ENCODE data around the gene ISCU.
"Not testable (repeated sequence)": the region's sequence is repeated elsewhere in the genome, so short reads cannot be mapped to it uniquely, and the experiment has no call there.

ISCU gene

GRCh38 chr12:108543652-108544051 lies 18.7 kb upstream of the ISCU start:
- H3K27me3 ChIP-seq (ENCODE audit: control insufficient read depth in 2 of 2, insufficient read depth in 2 of 2, low read length in 2 of 2): no peaks in the 10 kb centered on the region
- no peak overlapping the region for H3K9ac ChIP-seq (ENCODE audit: low read depth in 1 of 2, low read length in 2 of 2)
- H3K9me3 ChIP-seq (ENCODE audit: control insufficient read depth in 2 of 2, low read length in 2 of 2): no peaks in the 10 kb centered on the region
- H3K27ac ChIP-seq (ENCODE audit: low read depth in 2 of 2, low read length in 2 of 2): no peak overlapping the region
- H3K4me1 ChIP-seq (ENCODE audit: control insufficient read depth in 2 of 2, insufficient read depth in 2 of 2, low read length in 2 of 2): no peaks in the 10 kb centered on the region
- no peak overlapping the region for H3K4me3 ChIP-seq (ENCODE audit: low read length in 2 of 2)
- peaks cover 36 to 47% of the 10 kb centered on the region in 2 donors for H3K36me3 ChIP-seq (ENCODE audit: control insufficient read depth in 2 of 2, insufficient read depth in 2 of 2, low read length in 2 of 2)

GRCh38 chr12:108547686-108548085 lies 14.7 kb upstream of the ISCU start:
- H3K36me3 ChIP-seq (ENCODE audit: control insufficient read depth in 2 of 2, insufficient read depth in 2 of 2, low read length in 2 of 2): peaks cover 37 to 43% of the 10 kb centered on the region in 2 donors
- H3K27ac ChIP-seq (ENCODE audit: low read depth in 2 of 2, low read length in 2 of 2): no peak overlapping the region
- no peaks in the 10 kb centered on the region for H3K27me3 ChIP-seq (ENCODE audit: control insufficient read depth in 2 of 2, insufficient read depth in 2 of 2, low read length in 2 of 2)
- H3K4me3 ChIP-seq (ENCODE audit: low read length in 2 of 2): no peak overlapping the region
- H3K4me1 ChIP-seq (ENCODE audit: control insufficient read depth in 2 of 2, insufficient read depth in 2 of 2, low read length in 2 of 2): no peaks in the 10 kb centered on the region
- no peak overlapping the region for H3K9ac ChIP-seq (ENCODE audit: low read depth in 1 of 2, low read length in 2 of 2)
- no peaks in the 10 kb centered on the region for H3K9me3 ChIP-seq (ENCODE audit: control insufficient read depth in 2 of 2, low read length in 2 of 2)

GRCh38 chr12:108548954-108549521 lies 13.4 kb upstream of the ISCU start:
- Histone ChIP-seq H3K27me3 (ENCODE audit: control insufficient read depth in 2 of 2, insufficient read depth in 2 of 2, low read length in 2 of 2) (no peaks in the 10 kb centered on the region), H3K9me3 (ENCODE audit: control insufficient read depth in 2 of 2, low read length in 2 of 2) (no peaks in the 10 kb centered on the region), H3K9ac (ENCODE audit: low read depth in 1 of 2, low read length in 2 of 2) (no peak overlapping the region), H3K36me3 (ENCODE audit: control insufficient read depth in 2 of 2, insufficient read depth in 2 of 2, low read length in 2 of 2) (peaks cover 24 to 33% of the 10 kb centered on the region in 2 donors), H3K27ac (ENCODE audit: low read depth in 2 of 2, low read length in 2 of 2) (no peak overlapping the region), H3K4me3 (ENCODE audit: low read length in 2 of 2) (no peak overlapping the region), H3K4me1 (ENCODE audit: control insufficient read depth in 2 of 2, insufficient read depth in 2 of 2, low read length in 2 of 2) (no peaks in the 10 kb centered on the region)

- no peak overlapping the region for H3K4me3 ChIP-seq (ENCODE audit: low read length in 2 of 2)
- no peaks in the 10 kb centered on the region for H3K4me1 ChIP-seq (ENCODE audit: control insufficient read depth in 2 of 2, insufficient read depth in 2 of 2, low read length in 2 of 2)
- no peak overlapping the region for H3K9ac ChIP-seq (ENCODE audit: low read depth in 1 of 2, low read length in 2 of 2)
- peaks cover 9 to 23% of the 10 kb centered on the region in 2 donors for H3K36me3 ChIP-seq (ENCODE audit: control insufficient read depth in 2 of 2, insufficient read depth in 2 of 2, low read length in 2 of 2)
- H3K27ac ChIP-seq (ENCODE audit: low read depth in 2 of 2, low read length in 2 of 2): no peak overlapping the region
- H3K9me3 ChIP-seq (ENCODE audit: control insufficient read depth in 2 of 2, low read length in 2 of 2): no peaks in the 10 kb centered on the region
- no peaks in the 10 kb centered on the region for H3K27me3 ChIP-seq (ENCODE audit: control insufficient read depth in 2 of 2, insufficient read depth in 2 of 2, low read length in 2 of 2)
Measured at GRCh38 chr12:108551535-108551934, 10.9 kb upstream of the ISCU start.

GRCh38 chr12:108553799-108554198 lies 8.6 kb upstream of the ISCU start:
- Histone ChIP-seq H3K9me3 (ENCODE audit: control insufficient read depth in 2 of 2, low read length in 2 of 2) (no peaks in the 10 kb centered on the region), H3K27me3 (ENCODE audit: control insufficient read depth in 2 of 2, insufficient read depth in 2 of 2, low read length in 2 of 2) (no peaks in the 10 kb centered on the region), H3K27ac (ENCODE audit: low read depth in 2 of 2, low read length in 2 of 2) (no peak overlapping the region), H3K4me3 (ENCODE audit: low read length in 2 of 2) (no peak overlapping the region), H3K9ac (ENCODE audit: low read depth in 1 of 2, low read length in 2 of 2) (no peak overlapping the region), H3K36me3 (ENCODE audit: control insufficient read depth in 2 of 2, insufficient read depth in 2 of 2, low read length in 2 of 2) (peaks cover 2 to 10% of the 10 kb centered on the region in 2 donors), H3K4me1 (ENCODE audit: control insufficient read depth in 2 of 2, insufficient read depth in 2 of 2, low read length in 2 of 2) (peaks cover 3% of the 10 kb centered on the region in 2 donors)

- H3K27me3 ChIP-seq (ENCODE audit: control insufficient read depth in 2 of 2, insufficient read depth in 2 of 2, low read length in 2 of 2); H3K36me3 ChIP-seq (ENCODE audit: control insufficient read depth in 2 of 2, insufficient read depth in 2 of 2, low read length in 2 of 2); H3K9ac ChIP-seq (ENCODE audit: low read depth in 1 of 2, low read length in 2 of 2); H3K4me3 ChIP-seq (ENCODE audit: low read length in 2 of 2); H3K9me3 ChIP-seq (ENCODE audit: control insufficient read depth in 2 of 2, low read length in 2 of 2); H3K27ac ChIP-seq (ENCODE audit: low read depth in 2 of 2, low read length in 2 of 2): not testable (repeated sequence)
- peaks cover 16 to 18% of the 10 kb centered on the region in 2 donors for H3K4me1 ChIP-seq (ENCODE audit: control insufficient read depth in 2 of 2, insufficient read depth in 2 of 2, low read length in 2 of 2)
Measured at GRCh38 chr12:108555383-108555782, 7.0 kb upstream of the ISCU start.

GRCh38 chr12:108559007-108559655 lies 3.3 kb upstream of the ISCU start:
- H3K27me3 ChIP-seq (ENCODE audit: control insufficient read depth in 2 of 2, insufficient read depth in 2 of 2, low read length in 2 of 2): no peaks in the 10 kb centered on the region
- peaks cover 22 to 31% of the 10 kb centered on the region in 2 donors for H3K4me1 ChIP-seq (ENCODE audit: control insufficient read depth in 2 of 2, insufficient read depth in 2 of 2, low read length in 2 of 2)
- H3K36me3 ChIP-seq (ENCODE audit: control insufficient read depth in 2 of 2, insufficient read depth in 2 of 2, low read length in 2 of 2): peaks cover 2 to 8% of the 10 kb centered on the region in 2 donors
- H3K9ac ChIP-seq (ENCODE audit: low read depth in 1 of 2, low read length in 2 of 2): no peak overlapping the region
- H3K9me3 ChIP-seq (ENCODE audit: control insufficient read depth in 2 of 2, low read length in 2 of 2): no peaks in the 10 kb centered on the region
- H3K27ac ChIP-seq (ENCODE audit: low read depth in 2 of 2, low read length in 2 of 2): no peak overlapping the region
- peak overlapping the region; percentile 98 to 99 for H3K4me3 ChIP-seq (ENCODE audit: low read length in 2 of 2)

GRCh38 chr12:108559748-108560147 lies 2.6 kb upstream of the ISCU start:
- Histone ChIP-seq H3K9ac (ENCODE audit: low read depth in 1 of 2, low read length in 2 of 2) (peak overlapping the region; percentile 91 to 97), H3K9me3 (ENCODE audit: control insufficient read depth in 2 of 2, low read length in 2 of 2) (no peaks in the 10 kb centered on the region), H3K36me3 (ENCODE audit: control insufficient read depth in 2 of 2, insufficient read depth in 2 of 2, low read length in 2 of 2) (peaks cover 8 to 14% of the 10 kb centered on the region in 2 donors), H3K27me3 (ENCODE audit: control insufficient read depth in 2 of 2, insufficient read depth in 2 of 2, low read length in 2 of 2) (no peaks in the 10 kb centered on the region), H3K27ac (ENCODE audit: low read depth in 2 of 2, low read length in 2 of 2) (no peak overlapping the region), H3K4me3 (ENCODE audit: low read length in 2 of 2) (peak overlapping the region; percentile 98 to 99), H3K4me1 (ENCODE audit: control insufficient read depth in 2 of 2, insufficient read depth in 2 of 2, low read length in 2 of 2) (peaks cover 22 to 31% of the 10 kb centered on the region in 2 donors)

GRCh38 chr12:108560321-108560721 lies 2.1 kb upstream of the ISCU start:
- no peaks in the 10 kb centered on the region for H3K9me3 ChIP-seq (ENCODE audit: control insufficient read depth in 2 of 2, low read length in 2 of 2)
- H3K4me1 ChIP-seq (ENCODE audit: control insufficient read depth in 2 of 2, insufficient read depth in 2 of 2, low read length in 2 of 2): peaks cover 22 to 31% of the 10 kb centered on the region in 2 donors
- no peaks in the 10 kb centered on the region for H3K27me3 ChIP-seq (ENCODE audit: control insufficient read depth in 2 of 2, insufficient read depth in 2 of 2, low read length in 2 of 2)
- peak overlapping the region; percentile 91 to 97 for H3K9ac ChIP-seq (ENCODE audit: low read depth in 1 of 2, low read length in 2 of 2)
- peak overlapping the region; percentile 83 to 85 for H3K27ac ChIP-seq (ENCODE audit: low read depth in 2 of 2, low read length in 2 of 2)
- H3K4me3 ChIP-seq (ENCODE audit: low read length in 2 of 2): peak overlapping the region; percentile 98 to 99
- peaks cover 13 to 20% of the 10 kb centered on the region in 2 donors for H3K36me3 ChIP-seq (ENCODE audit: control insufficient read depth in 2 of 2, insufficient read depth in 2 of 2, low read length in 2 of 2)

GRCh38 chr12:108560752-108561719 lies 1.4 kb upstream of the ISCU start, which contains the start of gene SART3:
TSS of gene SART3 (minus strand) at chr12:108561173. CDS start at chr12:108561154, 19 bp downstream.
- Histone ChIP-seq H3K27ac (ENCODE audit: low read depth in 2 of 2, low read length in 2 of 2) (peak within 1 kb of the TSS; percentile 83 to 85), H3K9ac (ENCODE audit: low read depth in 1 of 2, low read length in 2 of 2) (peak within 1 kb of the TSS; percentile 91 to 97), H3K27me3 (ENCODE audit: control insufficient read depth in 2 of 2, insufficient read depth in 2 of 2, low read length in 2 of 2) (no peaks in the 10 kb centered on the region), H3K9me3 (ENCODE audit: control insufficient read depth in 2 of 2, low read length in 2 of 2) (no peaks in the 10 kb centered on the region), H3K36me3 (ENCODE audit: control insufficient read depth in 2 of 2, insufficient read depth in 2 of 2, low read length in 2 of 2) (peaks cover 16 to 23% of the 10 kb centered on the region in 2 donors), H3K4me3 (ENCODE audit: low read length in 2 of 2) (peak within 1 kb of the TSS; percentile 98 to 99), H3K4me1 (ENCODE audit: control insufficient read depth in 2 of 2, insufficient read depth in 2 of 2, low read length in 2 of 2) (peaks cover 25 to 33% of the 10 kb centered on the region in 2 donors)

All from mucosa of rectum (tissue), 2 donors.